Medulla oblongata (tissue), 1 donor: ENCODE results near the gene HAL.

Experiments used
- DNase-seq: peaks from one replicate; pipeline ENCODE4 v3.0.0-alpha.2; 2015; ENCODE audit errors: extremely low spot score

HAL gene

GRCh38 chr12:95996034-95996658 is at the start of gene HAL:
Gene HAL (minus strand): TSS chr12:95996344. CDS start chr12:95995910, 434 bp downstream.
- DNase-seq, result no peak

- DNase-seq, result peak; percentile 23
These were observed 49.4 kb upstream of the HAL start for GRCh38 chr12:96045566-96045965.

- no peak for DNase-seq
These were observed 48.8 kb upstream of the HAL start for GRCh38 chr12:96044943-96045290.

GRCh38 chr12:96044017-96044942 is 48.1 kb upstream of the HAL start:
- no peak for DNase-seq

- no peak for DNase-seq
These were observed 45.0 kb upstream of the HAL start for GRCh38 chr12:96041181-96041580.

GRCh38 chr12:96040305-96041133 is 44.4 kb upstream of the HAL start:
- no peak for DNase-seq

- DNase-seq, result no peak
These were observed 43.4 kb upstream of the HAL start for GRCh38 chr12:96039516-96039915.

- DNase-seq, result no peak
These were observed 40.8 kb upstream of the HAL start for GRCh38 chr12:96036765-96037455.

GRCh38 chr12:96035283-96036236 is 39.4 kb upstream of the HAL start, which contains the start of gene LTA4H:
Gene LTA4H (minus strand): TSS chr12:96035587. CDS start chr12:96035519, 68 bp downstream.
- DNase-seq, result peak; percentile 99

GRCh38 chr12:96034621-96035282 is 38.6 kb upstream of the HAL start:
- peak; percentile 41 for DNase-seq

GRCh38 chr12:96033549-96034389 is 37.6 kb upstream of the HAL start:
- DNase-seq, result no peak

- DNase-seq, result no peak
These were observed 33.7 kb upstream of the HAL start for GRCh38 chr12:96029826-96030225.

- no peak for DNase-seq
These were observed 32.4 kb upstream of the HAL start for GRCh38 chr12:96028538-96028937.

- no peak for DNase-seq
These were observed 30.2 kb upstream of the HAL start for GRCh38 chr12:96026331-96026730.

GRCh38 chr12:96025518-96025917 is 29.4 kb upstream of the HAL start:
- no peak for DNase-seq

GRCh38 chr12:96020314-96021003 is 24.3 kb upstream of the HAL start:
- no peak for DNase-seq

- no peak for DNase-seq
These were observed 19.5 kb upstream of the HAL start for GRCh38 chr12:96015672-96016071.

GRCh38 chr12:96014943-96015599 is 18.9 kb upstream of the HAL start:
- no peak for DNase-seq
